SK-N-SH treated with all-trans-retinoic acid at 6 μM for 48 hours (cell line): ENCODE measurements around the gene MICALL2.

Source experiments
- CREB5 ChIP-seq: fragments of 250-450 bp; sonication (Bioruptor Pico); IDR thresholded peaks from 2 replicates; pipeline ENCODE4 v1.5.1; 2020; ENCODE audit warnings: low read depth, mild to moderate bottlenecking, moderate library complexity
- CSRNP3 ChIP-seq: fragments of 250-450 bp; sonication (Bioruptor Pico); IDR thresholded peaks from 2 replicates; pipeline ENCODE4 v1.5.1; 2021; ENCODE audit warnings: mild to moderate bottlenecking, moderate library complexity
- POU6F1 ChIP-seq: fragments of 250-450 bp; sonication (Bioruptor Pico); IDR thresholded peaks from 2 replicates; pipeline ENCODE4 v1.8.0; 2021; ENCODE audit warnings: low read depth, mild to moderate bottlenecking, moderate library complexity, borderline replicate concordance
- RARB ChIP-seq: fragments of 250-450 bp; sonication (Bioruptor Pico); IDR thresholded peaks from 2 replicates; pipeline ENCODE4 v1.8.0; 2021; ENCODE audit warnings: mild to moderate bottlenecking, moderate library complexity
- SNAI2 ChIP-seq: fragments of 250-450 bp; sonication (Bioruptor Pico); IDR thresholded peaks from 2 replicates; pipeline ENCODE4 v1.5.0; 2020; ENCODE audit warnings: mild to moderate bottlenecking, moderate library complexity
- TCF4 ChIP-seq: fragments of 250-450 bp; sonication (Bioruptor Pico); IDR thresholded peaks from 2 replicates; pipeline ENCODE4 v1.8.0; 2021; ENCODE audit warnings: mild to moderate bottlenecking, moderate library complexity, borderline replicate concordance
- TSHZ2 ChIP-seq: fragments of 250-450 bp; sonication (Bioruptor Pico); IDR thresholded peaks from 2 replicates; pipeline ENCODE4 v1.5.0; 2020; ENCODE audit warnings: mild to moderate bottlenecking, moderate library complexity
- ZFP3 ChIP-seq: fragments of 250-450 bp; sonication (Bioruptor Pico); IDR thresholded peaks from 2 replicates; pipeline ENCODE4 v1.5.0; 2020; ENCODE audit warnings: mild to moderate bottlenecking, moderate library complexity
- ZFP30 ChIP-seq: fragments of 450-650 bp; formaldehyde crosslinking; IDR thresholded peaks from 2 replicates; pipeline ENCODE4 v1.5.0; 2022; ENCODE audit warnings: mild to moderate bottlenecking, moderate library complexity
- ZNF565 ChIP-seq: fragments of 450-650 bp; formaldehyde crosslinking; conservative IDR thresholded peaks from 2 replicates; pipeline ENCODE4 v1.5.0; 2020; ENCODE audit warnings: low read depth, mild to moderate bottlenecking, moderate library complexity
- ZNF70 ChIP-seq: fragments of 450-650 bp; formaldehyde crosslinking; IDR thresholded peaks from 2 replicates; pipeline ENCODE4 v1.5.0; 2020; ENCODE audit warnings: mild to moderate bottlenecking, moderate library complexity

- TF ChIP-seq TSHZ2 (CRISPR knock-in tag) (no peak), ZFP30 (CRISPR knock-in tag) (no peak), ZNF565 (CRISPR knock-in tag) (no peak), ZFP3 (CRISPR knock-in tag) (no peak), CSRNP3 (CRISPR knock-in tag) (no peak), CREB5 (CRISPR knock-in tag) (no peak), POU6F1 (CRISPR knock-in tag) (no peak), SNAI2 (CRISPR knock-in tag) (no peak), RARB (CRISPR knock-in tag) (no peak), TCF4 (CRISPR knock-in tag) (no peak), ZNF70 (no peak)
These were observed 17.5 kb downstream of the MICALL2 start for GRCh38 chr7:1441615-1442354.
